DMS53 treated with DMSO at 0.1 percent for 48 hours (cell line): ENCODE results near the gene SHMT1.
"Not testable (repeated sequence)": the region's sequence is repeated elsewhere in the genome, so short reads cannot be mapped to it uniquely, and the experiment has no call there.

Source experiments
- DNase-seq: peaks from one replicate; lab custom pipeline; 2025; ENCODE audit not compliant: unreplicated experiment; lab: John Stamatoyannopoulos, UW

The SHMT1 gene

DNA sequence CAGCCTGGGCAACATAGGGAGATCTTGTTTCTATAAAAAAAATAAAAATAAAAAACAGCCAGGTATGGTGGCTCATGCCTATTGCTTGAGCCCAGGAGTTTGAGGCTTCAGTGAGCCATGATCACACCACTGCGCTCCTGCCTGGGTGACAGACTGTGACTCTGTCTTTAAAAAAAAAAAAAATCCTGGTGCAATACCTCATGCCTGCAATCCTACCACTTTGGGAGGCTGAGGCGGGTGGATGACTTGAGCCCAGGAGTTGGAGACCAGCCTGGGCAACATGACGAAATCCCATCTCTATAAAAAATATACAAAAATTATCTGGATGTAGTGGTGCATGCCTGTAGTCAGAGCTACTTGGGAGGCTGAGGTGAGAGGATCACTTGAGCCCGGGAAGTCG, 15.3 kb upstream of the SHMT1 start:
- not testable (repeated sequence) for DNase-seq

DNA sequence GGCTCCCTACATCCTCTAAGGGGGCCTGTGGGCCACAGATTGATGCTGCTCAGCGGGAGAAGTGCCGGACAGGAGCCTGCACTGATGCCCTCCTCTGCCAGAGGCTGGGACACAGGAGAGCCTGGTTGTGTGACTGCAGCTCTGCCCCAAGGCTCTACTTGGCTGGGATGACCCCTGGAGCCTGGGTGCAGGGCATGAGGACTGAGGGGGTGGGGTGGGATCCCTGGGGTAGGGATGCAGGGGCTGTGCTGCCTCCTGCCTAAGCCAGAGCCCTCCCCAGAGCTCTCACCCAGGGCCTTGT, 14.8 kb upstream of the SHMT1 start:
- DNase-seq: no peak

DNA sequence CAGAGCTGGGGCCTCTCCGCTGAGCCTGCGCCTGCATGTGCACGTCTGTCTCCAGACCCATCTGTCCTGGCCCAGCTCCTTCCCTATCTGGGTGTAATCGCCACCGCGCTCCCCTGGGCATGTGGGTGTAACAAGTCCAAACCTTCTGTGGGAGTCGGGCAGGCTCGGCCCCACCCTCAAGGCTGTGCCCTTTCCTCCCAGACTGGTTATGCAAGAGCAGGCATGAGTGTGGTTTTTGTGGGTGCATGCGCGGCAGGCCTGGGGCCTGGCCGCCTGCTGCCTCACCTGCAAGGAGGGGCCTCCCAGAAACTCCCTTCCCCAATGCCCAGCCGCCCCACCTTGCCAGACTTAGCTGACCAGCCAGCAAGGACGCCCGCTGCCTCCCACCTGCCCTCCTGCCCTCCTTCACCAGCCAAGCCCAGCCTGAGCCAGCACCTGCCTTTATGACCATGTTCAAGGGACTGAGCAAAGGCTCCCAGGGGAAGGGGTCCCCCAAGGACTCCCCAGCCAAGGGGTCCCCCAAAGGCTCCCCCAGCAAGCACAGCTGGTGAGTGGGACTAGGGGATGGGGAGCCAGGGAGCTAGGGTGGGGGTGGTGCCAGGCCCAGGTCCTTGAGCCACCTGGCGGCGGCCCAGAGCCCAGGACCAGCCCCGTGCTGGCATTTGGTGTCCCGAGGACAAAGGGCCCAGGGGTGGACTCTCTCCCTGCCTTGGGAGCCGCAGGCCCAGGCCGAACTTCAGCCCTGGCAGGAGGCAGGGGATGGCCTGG, 14.3 kb upstream of the SHMT1 start, which contains the start of gene EVPLL:
Gene EVPLL, plus strand, starts transcription at position 342 of the 768 bp plus-strand sequence. CDS start 3,160 bp downstream, outside the sequence.
- no peak for DNase-seq

DNA sequence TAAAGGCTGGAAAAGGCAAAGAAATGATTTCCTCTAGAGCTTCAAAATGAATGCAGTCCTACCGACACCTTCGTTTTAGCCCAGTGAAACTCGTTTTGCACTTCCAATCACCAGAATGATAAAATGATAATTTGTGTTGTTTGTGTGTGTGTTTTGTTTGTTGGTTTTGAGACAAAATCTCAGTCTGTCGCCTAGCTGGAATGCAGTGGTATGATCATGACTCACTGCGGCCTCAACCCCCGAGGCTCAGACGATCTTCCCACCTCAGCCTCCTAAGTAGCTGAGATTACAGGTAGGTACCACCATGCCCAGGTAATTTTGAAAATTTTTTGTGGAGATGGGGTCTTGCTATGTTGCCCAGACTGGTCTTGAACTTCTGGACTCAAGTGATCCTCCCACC, 10.9 kb upstream of the SHMT1 start:
- no peak for DNase-seq

DNA sequence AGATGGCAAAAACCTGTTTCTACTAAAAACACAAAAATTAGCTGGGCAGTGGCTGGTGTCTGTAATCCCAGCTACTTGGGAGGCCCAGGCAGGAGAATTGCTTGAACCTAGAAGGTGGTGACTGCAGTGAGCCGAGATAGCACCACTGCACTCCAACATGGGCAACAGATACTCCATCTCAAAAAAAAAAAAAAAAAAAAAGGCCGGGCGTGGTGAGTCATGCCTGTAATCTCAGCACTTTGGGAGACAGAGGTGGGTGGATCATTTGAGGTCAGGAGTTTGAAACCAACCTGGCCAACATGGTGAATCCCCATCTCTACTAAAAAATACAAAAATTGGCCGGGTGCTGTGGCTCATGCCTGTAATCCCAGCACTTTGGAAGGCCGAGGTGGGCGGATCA, 9.8 kb upstream of the SHMT1 start:
- not testable (repeated sequence) for DNase-seq

DNA sequence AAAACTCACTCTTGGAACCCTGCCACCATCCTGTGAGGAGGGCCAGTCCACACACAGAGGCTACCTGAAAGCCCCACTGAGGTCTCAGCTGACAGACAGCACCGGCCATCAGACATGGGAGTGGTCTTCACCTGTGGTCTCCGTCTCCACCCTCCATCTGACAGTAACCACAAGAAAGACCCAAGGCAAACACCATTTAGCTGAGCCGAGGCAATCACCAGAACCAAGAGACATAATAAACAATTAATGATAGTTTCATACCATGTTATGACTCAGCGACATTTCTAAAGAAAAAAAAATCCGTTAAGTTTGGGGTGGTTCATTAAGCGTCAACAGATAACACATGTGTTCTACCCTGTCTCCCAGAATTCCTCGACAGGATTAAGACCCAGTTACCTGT, 8.1 kb upstream of the SHMT1 start:
- DNase-seq: no peak

DNA sequence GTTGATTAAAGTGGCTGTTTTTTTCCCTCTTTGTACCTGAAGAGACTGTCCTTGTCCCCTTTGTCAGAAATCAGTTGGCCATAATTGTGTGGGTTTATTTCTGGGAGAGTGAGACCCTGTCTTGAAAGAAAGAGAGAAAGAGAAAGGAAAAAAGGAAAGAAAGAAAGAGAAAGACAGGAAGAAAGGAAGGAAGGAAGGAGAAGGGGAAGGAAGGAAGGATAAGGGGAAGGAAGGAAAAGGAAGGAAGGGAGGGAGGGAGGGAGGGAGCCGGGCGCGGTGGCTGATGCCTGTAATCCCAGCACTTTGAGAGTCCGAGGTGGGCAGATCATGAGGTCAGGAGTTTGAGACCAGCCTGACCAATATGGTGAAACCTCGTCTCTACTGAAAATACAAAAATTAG, 7.4 kb upstream of the SHMT1 start:
- no peak for DNase-seq

DNA sequence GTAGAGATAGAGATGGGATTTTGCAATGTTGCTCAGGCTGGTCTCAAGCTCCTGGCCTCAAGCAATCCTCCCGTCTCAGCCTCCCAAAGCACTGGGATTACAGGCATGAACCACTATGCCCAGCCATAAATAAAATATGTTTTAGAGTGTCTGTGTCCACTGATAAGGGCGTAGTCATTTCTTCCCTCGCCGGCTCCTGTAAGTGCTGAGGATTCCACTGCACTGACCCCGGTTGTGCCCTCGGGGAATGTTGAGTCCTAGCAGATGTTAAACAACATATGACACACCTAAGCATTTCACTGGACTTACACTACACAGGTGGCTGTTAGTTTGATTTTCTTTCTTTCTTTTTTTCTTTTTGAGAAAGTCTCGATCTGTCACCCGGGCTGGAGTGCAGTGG, 5.6 kb upstream of the SHMT1 start:
- no peak for DNase-seq

DNA sequence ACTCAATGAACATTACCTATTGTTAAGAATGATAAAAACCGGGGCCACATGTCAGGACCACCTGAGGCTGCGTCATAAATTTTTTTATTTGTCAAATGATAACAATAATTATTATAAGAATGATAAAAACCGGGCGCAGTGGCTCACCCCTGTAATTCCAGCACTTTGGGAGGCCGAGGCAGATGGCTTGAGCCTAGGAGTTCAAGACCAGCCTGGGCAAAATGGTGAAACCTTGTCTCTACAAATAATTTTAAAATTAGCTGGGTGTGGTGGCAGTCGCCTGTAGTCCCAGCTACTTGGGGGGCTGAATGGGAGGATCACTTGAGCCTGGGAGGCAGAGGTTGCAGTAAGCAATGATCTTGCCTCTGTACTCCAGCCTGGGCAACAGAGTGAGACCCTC, 816 bp upstream of the SHMT1 start:
- no peak for DNase-seq

DNA sequence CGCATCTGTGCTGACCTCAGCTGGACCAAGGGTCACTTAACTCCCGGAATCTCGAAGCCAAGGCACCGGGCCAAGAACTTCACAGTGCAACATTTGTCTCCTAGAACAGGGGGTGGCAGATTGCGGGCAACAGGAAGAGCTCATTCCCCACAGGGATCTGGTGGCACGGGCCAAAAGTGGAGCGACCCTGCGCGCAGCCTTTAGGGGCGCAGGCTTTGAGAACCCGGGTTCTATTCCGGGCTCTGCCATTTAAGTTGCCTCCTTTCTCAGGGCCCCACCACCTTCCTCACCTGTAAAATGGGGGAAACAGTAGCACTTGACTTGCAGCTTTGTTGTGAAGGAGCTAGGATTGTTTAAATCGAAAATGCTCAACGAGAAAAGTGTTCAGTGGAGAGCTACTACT, 651 bp downstream of the SHMT1 start:
- DNase-seq: no peak

DNA sequence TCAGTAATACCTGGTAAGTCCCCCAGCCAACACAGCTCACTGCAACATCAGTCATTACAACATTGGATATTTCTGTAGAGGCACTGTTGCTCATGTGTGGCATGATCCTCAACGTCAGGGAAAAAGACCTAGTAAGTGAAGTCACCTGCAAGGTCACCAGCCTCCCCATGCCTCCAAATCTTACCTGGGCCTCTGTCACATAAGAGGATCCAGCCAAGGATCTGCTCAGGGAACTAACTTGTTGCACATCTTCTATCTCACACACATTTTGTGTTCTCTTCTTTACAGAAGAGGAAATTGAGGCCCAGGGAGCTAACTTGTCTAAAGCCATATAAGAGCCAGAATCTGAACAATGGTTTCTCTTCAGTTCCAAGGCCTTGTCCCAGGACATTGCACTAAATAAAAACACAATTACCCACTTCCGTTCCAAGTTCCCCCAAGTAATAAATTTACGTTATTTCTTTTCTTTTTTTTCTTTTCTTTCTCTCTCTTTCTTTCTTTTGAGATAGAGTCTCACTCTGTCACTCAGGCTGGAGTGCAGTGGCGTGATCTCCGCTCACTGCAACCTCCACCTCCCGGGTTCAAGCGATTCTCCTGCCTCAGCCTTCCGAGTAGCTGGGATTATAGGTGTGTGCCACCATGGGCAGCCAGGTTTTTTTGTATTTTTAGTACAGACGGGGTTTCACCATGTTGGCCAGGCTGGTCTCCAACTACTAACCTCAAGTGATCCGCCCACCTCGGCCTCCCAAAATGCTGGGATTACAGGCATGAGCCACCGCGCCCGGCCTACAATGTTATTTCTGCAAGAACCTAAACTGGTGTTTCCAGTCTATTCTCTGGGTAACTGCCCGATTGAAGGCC, 1.3 kb downstream of the SHMT1 start:
- no peak for DNase-seq

DNA sequence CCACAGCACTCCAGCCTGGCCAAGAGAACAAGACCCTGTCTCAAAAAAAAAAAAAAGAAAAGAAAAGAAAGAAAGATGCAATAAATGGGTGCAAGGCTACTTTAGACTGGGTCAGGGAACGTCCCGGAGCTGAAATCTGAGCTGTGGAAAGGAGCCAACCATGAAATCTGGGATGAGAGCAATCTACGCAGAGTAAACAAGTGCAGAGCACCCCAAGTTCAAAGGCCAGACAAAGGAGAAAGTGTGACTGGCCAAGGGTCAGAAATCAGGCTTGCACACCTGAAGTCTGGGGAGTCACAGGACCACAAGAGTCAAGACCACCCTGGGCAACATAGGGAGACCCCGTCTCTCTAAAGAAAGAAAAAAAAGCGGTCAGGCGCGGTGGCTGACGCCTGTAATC, 2.8 kb downstream of the SHMT1 start:
- DNase-seq: no peak

DNA sequence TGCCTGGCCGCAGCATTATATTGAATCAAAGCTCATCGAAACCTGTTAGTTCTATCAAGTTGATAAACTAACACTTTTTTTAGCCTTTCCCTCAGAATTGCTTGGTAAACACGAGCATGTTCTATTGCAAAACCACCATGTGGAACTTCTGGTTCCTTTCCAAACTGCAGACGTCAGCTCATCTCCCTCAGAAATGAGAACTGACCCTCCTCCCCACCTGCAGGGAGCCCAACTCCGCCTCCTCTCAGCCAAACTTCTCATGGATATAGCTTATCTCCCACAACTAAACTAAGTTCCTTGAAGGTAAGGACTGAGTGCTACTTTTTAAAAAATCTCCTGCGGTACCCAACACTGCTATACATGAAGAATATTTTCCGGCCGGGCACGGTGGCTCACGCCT, 6.7 kb downstream of the SHMT1 start:
- DNase-seq: no peak

DNA sequence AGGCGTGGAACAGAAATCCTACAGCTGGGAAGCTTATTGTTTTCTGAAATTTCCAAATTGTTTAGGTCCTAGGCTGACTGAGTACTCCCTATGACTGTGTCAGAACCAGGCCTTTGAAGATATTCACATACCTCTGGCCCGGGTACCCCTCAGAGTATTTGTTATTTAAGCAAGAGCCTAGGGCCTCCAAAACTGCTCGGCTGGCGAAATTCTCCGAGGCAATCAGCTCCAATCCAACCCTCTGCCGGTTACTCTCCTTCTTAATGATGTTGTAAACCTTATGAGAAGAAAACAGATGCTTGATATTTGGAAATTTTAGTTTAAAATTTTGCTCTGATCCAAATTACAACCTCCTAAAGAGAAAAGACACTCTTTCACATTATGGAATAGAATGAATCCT, 9.8 kb downstream of the SHMT1 start:
- no peak for DNase-seq

DNA sequence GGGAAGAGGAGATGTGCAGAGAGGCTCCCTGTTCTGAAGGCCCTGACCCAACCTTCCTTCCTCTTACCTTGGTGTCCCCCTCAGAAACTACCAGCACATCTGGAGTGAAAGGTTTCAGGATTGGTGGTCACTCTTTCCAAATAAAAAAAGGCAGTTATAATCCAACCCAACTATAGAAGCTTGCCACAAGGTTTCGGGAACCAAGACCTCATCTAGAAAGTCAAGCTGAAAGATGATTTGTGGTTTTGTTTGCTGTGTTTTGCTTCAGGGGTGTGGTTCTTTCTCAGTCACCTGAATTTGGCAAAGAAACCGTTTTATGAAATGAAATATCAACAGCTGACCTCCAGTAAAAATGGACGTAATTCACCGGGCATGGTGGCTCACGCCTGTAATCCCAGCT, 19.3 kb downstream of the SHMT1 start:
- DNase-seq: no peak

DNA sequence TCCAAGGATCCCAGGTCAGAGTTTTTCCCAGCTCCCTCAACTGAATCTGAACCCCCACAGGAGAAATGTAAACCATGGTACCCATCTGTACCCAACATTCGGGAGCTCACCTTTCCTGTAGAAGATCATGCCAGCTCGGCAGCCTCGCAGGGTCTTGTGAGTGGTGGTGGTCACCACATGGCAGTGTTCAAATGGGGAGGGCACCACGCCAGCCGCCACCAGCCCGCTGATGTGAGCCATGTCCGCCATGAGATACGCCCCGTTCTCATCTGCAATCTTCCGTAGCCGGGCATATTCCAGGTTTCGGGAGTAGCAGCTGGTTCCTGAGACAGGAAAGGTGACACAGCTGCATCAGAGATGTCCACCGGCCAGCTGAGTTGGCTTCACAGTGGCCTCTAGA, 23.4 kb downstream of the SHMT1 start:
- no peak for DNase-seq

DNA sequence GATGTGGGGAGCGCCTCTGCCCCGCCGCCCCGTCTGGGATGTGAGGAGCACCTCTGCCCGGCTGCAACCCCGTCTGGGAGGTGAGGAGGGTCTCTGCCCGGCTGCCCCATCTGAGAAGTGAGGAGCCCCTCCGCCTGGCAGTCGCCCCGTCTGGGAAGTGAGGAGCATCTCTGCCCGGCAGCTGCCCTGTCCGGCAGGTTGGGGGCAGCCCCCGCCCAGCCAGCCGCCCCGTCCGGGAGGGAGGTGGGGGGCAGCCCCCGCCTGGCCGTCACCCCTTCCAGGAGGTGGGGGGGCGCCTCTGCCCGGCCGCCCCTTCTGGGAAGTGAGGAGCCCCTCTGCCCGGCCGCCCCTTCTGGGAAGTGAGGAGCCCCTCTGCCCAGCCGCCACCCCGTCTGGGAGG, 25.2 kb downstream of the SHMT1 start:
- not testable (repeated sequence) for DNase-seq

DNA sequence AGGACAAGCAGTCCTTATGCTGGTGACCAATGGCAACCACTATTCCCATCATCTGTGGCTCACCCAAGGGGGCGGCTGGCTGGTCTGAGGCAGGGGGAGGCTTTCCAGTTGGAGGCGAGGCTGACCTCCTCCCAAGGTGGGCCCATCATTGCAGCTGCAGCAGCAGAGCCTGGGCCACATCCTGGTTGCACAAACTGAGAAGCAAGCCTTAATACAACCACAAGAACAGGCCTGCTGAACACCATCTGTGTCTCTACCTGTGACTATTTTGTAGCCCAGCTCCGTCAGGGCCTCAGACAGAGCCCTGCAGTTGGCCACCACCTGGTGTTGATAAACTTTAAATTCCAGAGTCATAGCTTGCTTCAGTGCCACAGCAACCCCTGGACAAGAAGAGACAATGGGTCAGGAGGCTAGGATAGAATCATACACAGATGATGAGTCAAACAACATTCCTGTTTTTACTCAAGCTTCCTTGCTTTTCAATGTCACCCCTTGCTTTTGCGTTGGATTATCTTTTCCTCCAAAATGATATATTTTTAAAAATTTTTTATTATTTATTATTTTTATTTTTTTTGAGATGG, 30.4 kb downstream of the SHMT1 start:
- no peak for DNase-seq

DNA sequence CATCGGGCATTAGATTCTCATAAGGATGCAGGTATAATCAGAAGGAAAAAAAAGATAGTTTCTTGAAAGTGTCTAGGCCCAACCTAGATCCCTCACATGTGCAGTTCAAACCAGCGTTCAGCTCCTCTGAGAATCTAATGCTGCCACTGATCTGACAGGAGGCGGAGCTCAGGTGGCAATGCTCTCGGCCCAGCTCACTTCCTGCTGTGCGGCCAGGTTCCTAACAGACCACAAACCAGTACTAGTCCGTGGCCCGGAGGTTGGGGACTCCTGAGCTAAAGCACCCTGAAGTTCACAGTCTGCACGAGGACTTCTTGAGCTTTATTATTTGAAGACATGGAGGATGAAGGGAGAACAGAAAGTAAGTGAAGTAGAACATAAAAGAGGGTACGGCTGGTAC, 31.5 kb downstream of the SHMT1 start:
- no peak for DNase-seq

DNA sequence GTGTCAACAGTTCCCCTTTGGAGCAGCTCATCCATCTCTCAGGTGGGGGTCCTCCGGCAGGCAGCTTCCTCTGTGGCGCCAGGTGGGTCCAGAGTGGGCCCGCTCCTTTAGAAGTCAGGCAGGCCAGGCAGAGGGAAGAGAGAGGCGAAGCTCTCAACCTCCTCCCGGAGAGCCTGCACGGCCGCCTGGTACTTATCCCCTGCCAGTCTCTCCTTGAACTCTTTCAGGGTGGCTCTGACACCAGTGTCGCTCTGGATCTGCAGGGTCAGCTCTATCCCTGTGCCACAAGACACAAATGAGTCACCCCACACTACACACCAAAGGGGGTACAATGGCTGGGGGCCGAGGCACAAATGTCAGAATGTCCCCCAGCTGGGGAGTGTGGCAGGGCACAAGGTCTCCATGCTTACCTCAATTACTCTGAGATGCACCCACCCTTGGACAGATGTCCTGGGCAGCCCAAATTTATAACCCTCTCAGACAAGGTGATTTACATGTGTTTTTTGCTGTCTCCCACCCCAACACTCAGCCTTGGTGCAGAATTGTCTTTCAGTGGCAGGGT, 34.6 kb downstream of the SHMT1 start:
- DNase-seq: no peak

DNA sequence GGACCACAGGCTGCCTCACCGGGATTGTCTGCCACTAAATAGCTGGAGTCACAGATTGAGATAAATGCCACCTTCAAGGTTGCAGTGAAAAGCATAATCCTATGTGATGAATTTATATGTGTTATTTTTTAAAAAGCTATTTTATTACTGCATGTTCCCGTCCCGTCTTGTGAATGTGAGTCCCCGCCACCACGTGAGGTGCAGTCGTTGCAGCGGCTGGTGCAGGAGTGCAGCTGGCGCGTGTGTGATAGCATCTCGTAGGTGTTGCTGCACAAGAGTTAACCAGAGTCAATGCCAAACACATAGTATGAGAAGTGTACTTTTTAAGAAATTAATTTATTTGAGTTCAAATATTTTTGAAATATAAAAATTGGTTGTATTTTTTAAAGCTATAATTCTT, 35.8 kb downstream of the SHMT1 start:
- DNase-seq: no peak

DNA sequence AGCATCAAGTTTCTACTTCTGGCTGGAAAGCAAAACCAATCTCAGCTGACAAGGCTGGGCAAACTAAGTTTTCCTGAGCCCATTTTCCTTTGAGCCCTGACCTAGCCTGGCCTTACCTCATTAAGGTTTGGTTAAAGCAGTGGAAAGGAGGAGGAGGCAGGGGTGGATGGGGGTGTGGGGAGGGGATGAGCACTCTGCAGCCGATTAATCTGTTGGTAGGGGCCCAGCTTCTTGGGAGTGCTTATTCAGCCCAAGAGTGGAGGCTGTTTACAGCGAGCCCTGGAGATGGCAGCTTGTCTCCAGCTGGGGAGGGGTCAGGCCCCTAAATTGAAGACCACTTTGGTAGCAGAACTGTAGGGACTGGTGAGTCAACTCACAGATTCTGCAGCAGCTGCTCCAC, 36.3 kb downstream of the SHMT1 start:
- no peak for DNase-seq
